GM18867 (cell line): ENCODE results near the gene ATP13A3.
"Not testable (repeated sequence)": the region's sequence is repeated elsewhere in the genome, so short reads cannot be mapped to it uniquely, and the experiment has no call there.

Source experiments
- ATAC-seq: cut with Tn5 transposase; IDR thresholded peaks from one replicate; pipeline ENCODE4 v1.9.1; 2021; ENCODE audit warnings: mild to moderate bottlenecking, moderate library complexity; ENCODE audit not compliant: unreplicated experiment

Gene ATP13A3

DNA sequence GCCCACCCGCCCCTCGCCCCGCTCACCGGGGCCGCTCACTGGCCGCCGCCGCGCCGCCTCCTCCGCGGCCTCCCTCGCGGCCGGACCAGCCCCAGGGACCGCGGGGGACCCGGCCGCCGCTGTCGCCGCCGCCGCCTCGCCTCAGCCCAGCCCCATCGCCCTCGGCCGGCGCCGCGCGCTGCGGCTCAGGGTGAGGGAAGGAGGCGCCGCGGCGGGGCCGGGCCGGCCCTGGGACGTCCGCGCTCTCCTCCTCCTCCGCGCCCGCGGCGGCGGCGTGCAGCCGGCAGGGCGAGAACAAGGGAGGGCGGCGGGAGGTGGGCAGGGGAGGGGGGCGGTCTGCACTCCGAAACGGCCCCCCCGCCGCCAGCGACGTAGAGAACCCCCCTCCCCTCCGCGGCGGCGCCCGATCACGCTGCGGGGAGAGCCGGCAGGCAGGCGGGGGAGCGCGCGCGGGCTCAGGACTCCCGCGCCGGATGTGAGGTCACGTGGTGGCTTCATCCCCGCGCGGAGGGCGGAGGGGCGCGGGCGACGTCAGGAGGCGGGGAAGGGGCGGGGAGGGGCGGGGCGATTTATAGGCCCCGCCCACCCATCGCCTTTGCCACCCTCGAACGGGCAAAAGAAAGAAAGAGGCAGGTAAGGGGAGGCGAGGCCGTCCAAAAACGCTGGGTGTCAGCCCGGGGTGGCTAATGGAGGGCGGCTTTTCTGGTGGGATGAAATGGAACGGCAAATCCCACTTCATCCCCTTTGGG, at the start of gene ATP13A3:
Gene ATP13A3 (minus strand): TSS at position 463 of the 749 bp plus-strand sequence. CDS start 24,812 bp downstream, outside the sequence.
- ATAC-seq: peak; percentile 70

- ATAC-seq: not testable (repeated sequence)
Observed at GRCh38 chr3:194535199-194535598, 48.4 kb upstream of the ATP13A3 start.

- ATAC-seq: no peak
Observed at GRCh38 chr3:194534243-194534642, 47.4 kb upstream of the ATP13A3 start.

- no peak for ATAC-seq
Observed at GRCh38 chr3:194532591-194532990, 45.8 kb upstream of the ATP13A3 start.

GRCh38 chr3:194527726-194528125, 40.9 kb upstream of the ATP13A3 start:
- no peak for ATAC-seq

DNA sequence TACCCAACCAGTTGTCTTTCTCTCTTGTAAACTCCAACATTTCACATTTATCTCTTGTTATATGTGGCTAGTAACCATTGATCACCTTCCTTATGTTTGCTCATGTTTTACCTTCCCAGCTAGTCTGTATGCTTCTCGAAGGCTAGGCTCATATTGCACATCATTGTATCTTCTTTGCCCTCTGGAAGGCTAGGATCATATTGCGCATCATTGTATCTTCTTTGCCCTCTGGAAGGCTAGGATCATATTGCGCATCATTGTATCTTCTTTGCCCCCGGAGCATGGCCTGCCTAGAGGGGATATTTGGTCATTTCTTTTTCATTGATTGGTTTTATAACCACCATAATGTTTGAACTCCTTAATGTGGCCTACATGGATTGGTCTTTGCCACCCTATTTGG, 39.4 kb upstream of the ATP13A3 start:
- ATAC-seq: no peak

DNA sequence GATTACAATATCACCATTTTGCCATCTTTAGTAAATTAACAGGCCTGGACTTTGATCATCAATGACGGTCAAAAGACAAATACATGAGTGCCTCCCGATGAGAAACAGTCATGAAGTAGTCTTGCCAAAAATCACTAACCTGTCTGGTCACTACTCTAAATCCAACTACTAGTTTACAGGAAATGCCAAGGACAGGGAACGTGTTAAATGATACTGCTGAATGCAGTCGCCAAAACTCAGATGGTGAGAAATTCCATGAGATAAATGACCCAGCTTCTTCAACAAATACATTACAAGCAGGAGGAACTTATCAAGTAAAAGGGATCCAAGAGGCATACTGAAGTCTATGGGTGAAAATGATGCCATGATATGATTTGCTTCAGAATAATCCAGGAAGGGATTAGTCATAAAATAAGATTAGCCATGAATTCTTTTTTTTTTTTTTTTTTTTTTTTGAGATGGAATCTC, 35.8 kb upstream of the ATP13A3 start:
- ATAC-seq: no peak

GRCh38 chr3:194521510-194522260, 34.9 kb upstream of the ATP13A3 start:
- no peak for ATAC-seq

GRCh38 chr3:194520682-194521162, 33.9 kb upstream of the ATP13A3 start:
- not testable (repeated sequence) for ATAC-seq

DNA sequence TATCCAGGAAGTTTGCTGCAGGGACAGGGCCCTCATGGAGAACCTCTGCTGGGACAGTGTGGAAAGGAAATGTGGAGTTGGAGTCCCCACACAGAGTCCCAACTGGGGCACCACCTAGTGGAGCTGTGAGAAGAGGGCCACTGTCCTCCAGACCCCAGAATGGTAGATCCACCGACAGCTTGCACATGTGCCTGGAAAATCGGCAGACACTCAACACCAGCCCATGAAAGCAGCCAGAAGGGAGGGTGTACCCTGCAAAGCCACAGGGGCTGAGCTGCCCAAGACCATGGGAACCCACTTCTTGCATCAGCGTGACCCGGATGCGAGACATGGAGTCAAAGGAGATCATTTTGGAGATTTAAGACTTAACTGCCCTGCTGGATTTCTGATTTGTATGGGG, 33.4 kb upstream of the ATP13A3 start:
- ATAC-seq: not testable (repeated sequence)

GRCh38 chr3:194518652-194519051, 31.9 kb upstream of the ATP13A3 start:
- no peak for ATAC-seq

DNA sequence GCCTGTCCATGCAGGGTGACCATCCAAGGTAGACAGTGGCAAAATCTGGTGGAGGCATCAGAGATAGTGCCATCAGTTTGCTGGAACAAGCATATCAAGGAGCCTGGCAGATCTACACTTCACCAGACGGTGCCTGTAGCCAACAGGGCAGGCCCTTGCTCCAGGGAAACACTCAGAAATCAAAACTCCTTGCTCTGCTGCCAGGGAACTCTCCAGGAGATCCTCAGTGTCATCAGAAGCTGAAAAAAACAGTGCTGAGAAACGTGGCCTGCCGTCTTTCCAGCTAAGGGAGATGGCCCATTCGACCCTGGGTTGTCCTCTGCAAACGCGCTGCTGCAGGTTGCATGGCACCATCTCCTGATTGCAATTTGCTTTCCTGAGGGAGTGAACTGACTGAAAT, 30.5 kb upstream of the ATP13A3 start:
- no peak for ATAC-seq

DNA sequence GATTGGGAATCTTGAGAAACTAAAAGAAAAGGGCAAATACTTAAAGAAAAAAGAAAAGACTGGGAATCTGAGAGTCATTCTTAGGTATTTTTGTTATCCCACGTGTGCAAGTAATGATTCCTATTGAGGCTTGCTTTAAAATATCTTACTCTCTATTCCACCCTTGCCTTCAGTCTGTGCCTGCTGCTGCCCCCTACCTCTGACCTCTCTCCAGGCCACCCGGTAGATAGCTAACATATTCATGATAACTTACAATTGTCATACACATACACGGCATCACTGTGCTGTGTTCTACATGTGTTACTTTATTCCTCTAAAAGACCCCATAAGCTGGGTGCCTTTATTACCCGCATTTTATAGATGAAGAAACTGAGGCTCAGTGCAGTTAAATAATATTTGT, 27.8 kb upstream of the ATP13A3 start:
- ATAC-seq: no peak

GRCh38 chr3:194512895-194513601, 26.2 kb upstream of the ATP13A3 start:
- no peak for ATAC-seq

GRCh38 chr3:194508491-194509453, 22.0 kb upstream of the ATP13A3 start:
- no peak for ATAC-seq

- ATAC-seq: no peak
Observed at GRCh38 chr3:194507571-194507970, 20.8 kb upstream of the ATP13A3 start.

- ATAC-seq: no peak
Observed at GRCh38 chr3:194505791-194506415, 19.1 kb upstream of the ATP13A3 start.

DNA sequence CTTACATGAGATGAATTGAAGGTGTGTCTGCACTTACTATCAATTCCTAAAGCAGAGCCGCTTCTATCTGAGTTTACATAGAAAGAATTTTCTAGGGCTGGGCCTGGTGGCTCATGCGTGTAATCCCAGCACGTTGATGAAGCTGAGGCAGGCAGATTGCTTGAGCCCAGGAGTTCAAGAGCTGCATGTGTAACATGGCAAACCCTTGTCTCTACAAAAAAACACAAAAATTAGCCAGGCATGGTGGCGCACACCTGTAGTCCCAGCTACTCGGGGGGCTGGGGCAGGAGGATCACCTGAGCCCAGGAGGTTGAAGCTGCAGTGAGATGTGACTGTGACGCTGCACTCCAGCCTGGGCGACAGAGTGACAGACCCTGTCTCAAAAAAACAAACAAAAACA, 18.1 kb upstream of the ATP13A3 start:
- no peak for ATAC-seq

DNA sequence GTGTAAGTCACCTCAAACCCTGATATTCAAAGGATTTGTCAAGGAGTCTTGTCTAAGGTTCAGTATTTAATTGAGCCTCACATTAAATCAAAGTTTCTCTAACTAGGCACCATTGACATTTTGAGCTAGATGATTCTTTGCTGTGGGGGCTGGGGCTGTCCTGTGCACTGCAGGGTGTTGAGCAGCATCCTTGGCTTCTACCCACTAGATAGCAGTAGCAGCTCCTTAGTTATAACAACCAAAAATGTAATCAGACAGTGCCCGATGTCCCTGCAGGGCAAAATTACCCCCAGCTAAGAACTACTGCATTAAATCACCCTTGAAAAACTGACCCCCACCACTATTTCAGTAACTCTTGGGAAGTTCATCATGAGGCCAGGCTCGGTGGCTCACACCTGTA, 17.3 kb upstream of the ATP13A3 start:
- no peak for ATAC-seq

GRCh38 chr3:194503081-194503531, 16.3 kb upstream of the ATP13A3 start:
- ATAC-seq: no peak
